Stimulated activated CD8-positive, alpha-beta memory T cell treated with anti-CD3 and anti-CD28 coated beads, Interleukin-12 subunit alpha, Interleukin-12 subunit beta, amount 100 ng/mL, for 24 hours (primary cell): ENCODE results near the gene MX2.

Experiments used
- DNase-seq: peaks from one replicate; pipeline ENCODE4 v3.0.0-alpha.2; 2020; ENCODE audit errors: extremely low read depth

The MX2 gene

GRCh38 chr21:41363370-41364270, 1.8 kb downstream of the MX2 start:
- DNase-seq = no peak

- no peak for DNase-seq
Measured at GRCh38 chr21:41364308-41364707, 2.5 kb downstream of the MX2 start.

- no peak for DNase-seq
Measured at GRCh38 chr21:41365377-41366107, 3.7 kb downstream of the MX2 start.

- no peak for DNase-seq
Measured at GRCh38 chr21:41366522-41367151, 4.8 kb downstream of the MX2 start.

- no peak for DNase-seq
Measured at GRCh38 chr21:41367301-41367944, 5.6 kb downstream of the MX2 start.

GRCh38 chr21:41367945-41368734, 6.3 kb downstream of the MX2 start:
- DNase-seq = no peak

- no peak for DNase-seq
Measured at GRCh38 chr21:41368735-41369104, 6.9 kb downstream of the MX2 start.

- DNase-seq = no peak
Measured at GRCh38 chr21:41369105-41369919, 7.5 kb downstream of the MX2 start.

- DNase-seq = no peak
Measured at GRCh38 chr21:41369920-41370839, 8.4 kb downstream of the MX2 start.

- no peak for DNase-seq
Measured at GRCh38 chr21:41370840-41371684, 9.2 kb downstream of the MX2 start.

GRCh38 chr21:41371685-41372030, 9.8 kb downstream of the MX2 start:
- DNase-seq = no peak

GRCh38 chr21:41373253-41373652, 11.4 kb downstream of the MX2 start:
- no peak for DNase-seq

- no peak for DNase-seq
Measured at GRCh38 chr21:41373763-41374162, 11.9 kb downstream of the MX2 start.

GRCh38 chr21:41374177-41374712, 12.4 kb downstream of the MX2 start:
- no peak for DNase-seq

- DNase-seq = no peak
Measured at GRCh38 chr21:41374867-41375533, 13.2 kb downstream of the MX2 start.

GRCh38 chr21:41375875-41376274, 14.0 kb downstream of the MX2 start:
- DNase-seq = no peak

- DNase-seq = no peak
Measured at GRCh38 chr21:41377715-41378114, 15.9 kb downstream of the MX2 start.

GRCh38 chr21:41378849-41379248, 17.0 kb downstream of the MX2 start:
- no peak for DNase-seq
